ENCODE data around the gene UBE3C. TPM values are rescaled to one million over a fixed set of nuclear protein-coding genes. Genes with fewer than 3 reads are reported as not detected.

The UBE3C gene
- total and polyA plus RNA-seq, 7 experiments from 2014 or later: 21.3 to 64.6 (median 53.9) TPM

- no peak for ATAC-seq
- peaks cover 0 to 3% (median 0%) of the 10 kb centered on the region in 3 experiments for H3K36me3 ChIP-seq (ENCODE audit: control insufficient read depth in 2 of 3, insufficient read depth in 3 of 3, low read length in 3 of 3)
- Mint-ChIP-seq H3K27ac (peak overlapping the region; percentile 76 to 99 (median 93)), H3K4me1 (peaks cover 21 to 40% (median 37%) of the 10 kb centered on the region in 7 donors), H3K4me3 (peak overlapping the region; percentile 75 to 93 (median 80)), H3K27me3 (peaks cover 0 to 2% (median 0%) of the 10 kb centered on the region in 5 donors), H3K36me3 (peaks cover 0 to 16% (median 9%) of the 10 kb centered on the region in 5 donors), H3K9me3 (peaks cover 0 to 2% (median 0%) of the 10 kb centered on the region in 11 donors)
- H3K9me3 ChIP-seq (ENCODE audit: control insufficient read depth in 2 of 3, low read length in 3 of 3): no peaks in the 10 kb centered on the region
- H3K27ac ChIP-seq (ENCODE audit: low read depth, low read length): peak overlapping the region; percentile 88
- CTCF ChIA-PET: no interaction called here
- DNase-seq: no peak
- intact Hi-C loops (cut with micrococcal nuclease): loop anchor here (1.0 to 5.0 kb wide), 9 partner anchors 164 to 1841 kb away; partner anchors contain the start of genes LMBR1 (in 2 of the 2), RBM33 (in 2 of the 2), DNAJB6 (in 1 of the 2) and INSIG1 (in 1 of the 2)
- H3K4me1 ChIP-seq (ENCODE audit: control insufficient read depth in 2 of 2, insufficient read depth in 2 of 2, low read length in 2 of 2): peaks cover 35 to 38% of the 10 kb centered on the region in 2 donors
- POLR2A ChIA-PET: interaction anchor here (0.6 kb wide), 1 partner anchor 733 kb away, joined by 3 read pairs; no protein-coding TSS in a partner anchor
- peak overlapping the region; percentile 53 for H3K4me3 ChIP-seq (ENCODE audit: low read length)
- H3K27me3 ChIP-seq (ENCODE audit: control insufficient read depth in 2 of 2, insufficient read depth in 2 of 2, low read length in 2 of 2): no peaks in the 10 kb centered on the region
Measured at GRCh38 chr7:157138101-157138423, 664 bp upstream of the UBE3C start.

- Mint-ChIP-seq H3K4me1 (peaks cover 32 to 52% (median 49%) of the 10 kb centered on the region in 7 donors), H3K27ac (peak overlapping the region; percentile 32 to 93 (median 69)), H3K36me3 (peaks cover 4 to 28% (median 18%) of the 10 kb centered on the region in 5 donors), H3K4me3 (peak overlapping the region; percentile 77 to 91 (median 80)), H3K9me3 (peaks cover 0 to 2% (median 0%) of the 10 kb centered on the region in 11 donors), H3K27me3 (peaks cover 0 to 2% (median 0%) of the 10 kb centered on the region in 5 donors)
- ATAC-seq: peak; percentile 74
- Histone ChIP-seq H3K4me1 (ENCODE audit: control insufficient read depth in 2 of 2, insufficient read depth in 2 of 2, low read length in 2 of 2) (peaks cover 35 to 49% of the 10 kb centered on the region in 2 donors), H3K27me3 (ENCODE audit: control insufficient read depth in 2 of 2, insufficient read depth in 2 of 2, low read length in 2 of 2) (no peaks in the 10 kb centered on the region), H3K4me3 (ENCODE audit: low read length) (peak overlapping the region; percentile 82), H3K36me3 (ENCODE audit: control insufficient read depth in 2 of 3, insufficient read depth in 3 of 3, low read length in 3 of 3) (peaks cover 0 to 9% (median 0%) of the 10 kb centered on the region in 3 experiments), H3K27ac (ENCODE audit: low read depth, low read length) (peak overlapping the region; percentile 92), H3K9me3 (ENCODE audit: control insufficient read depth in 2 of 3, low read length in 3 of 3) (no peaks in the 10 kb centered on the region)
- DNase-seq: peak in 4 of 9 donors; percentile 16 to 73 (median 42)
- ChIA-PET CTCF (no interaction called here), POLR2A (no interaction called here)
- intact Hi-C loops (cut with micrococcal nuclease): loop anchor here (1.0 to 5.0 kb wide), 5 partner anchors 188 to 1497 kb away; partner anchors contain the start of genes RBM33 (in 2 of the 2) and NOM1 (in 1 of the 2)
Measured at GRCh38 chr7:157139111-157139809, 534 bp downstream of the UBE3C start.

DNA sequence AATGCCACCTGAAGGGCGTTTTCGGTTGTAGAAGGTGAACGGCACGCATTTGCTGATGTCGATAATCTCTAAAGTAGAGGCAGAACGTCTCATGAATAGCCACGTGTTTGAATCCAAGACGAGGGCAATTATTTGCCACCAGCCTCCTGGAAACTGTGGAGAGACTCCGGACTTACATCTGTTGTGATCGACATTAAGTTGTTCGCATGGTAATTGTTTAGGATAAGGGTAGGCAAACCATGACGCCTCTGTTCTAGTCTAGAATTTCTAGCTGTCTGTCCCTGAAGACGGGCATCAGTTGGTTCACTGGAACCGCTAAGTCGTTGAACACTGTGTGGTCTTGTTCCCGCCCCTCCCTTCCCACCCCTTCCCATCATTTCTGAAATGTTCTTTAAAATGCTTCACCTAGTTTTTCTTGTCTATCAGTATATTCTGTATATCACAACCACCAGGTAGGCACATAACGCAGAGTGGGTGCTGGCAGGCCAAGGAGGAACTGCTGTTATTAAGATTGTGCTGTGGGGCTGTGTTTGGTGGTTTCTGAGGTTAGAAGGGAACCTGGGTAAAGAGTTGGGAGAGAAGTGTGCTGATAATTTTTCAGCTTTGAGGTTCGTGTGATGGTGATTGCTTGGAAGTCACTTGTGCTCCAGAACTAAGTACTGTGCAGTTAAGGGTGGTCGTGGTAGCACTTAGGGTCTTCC, 1.2 kb downstream of the UBE3C start:
- DNase-seq (peak in 8 of 9 donors; percentile 10 to 56 (median 22)), ATAC-seq (no peak)
- H3K4me3 Mint-ChIP-seq: peak overlapping the region; percentile 77 to 91 (median 80)
- peaks cover 4 to 32% (median 21%) of the 10 kb centered on the region in 5 donors for H3K36me3 Mint-ChIP-seq
- peaks cover 0 to 9% (median 0%) of the 10 kb centered on the region in 3 experiments for H3K36me3 ChIP-seq (ENCODE audit: control insufficient read depth in 2 of 3, insufficient read depth in 3 of 3, low read length in 3 of 3)
- peaks cover 0 to 2% (median 0%) of the 10 kb centered on the region in 11 donors for H3K9me3 Mint-ChIP-seq
- peaks cover 35 to 49% of the 10 kb centered on the region in 2 donors for H3K4me1 ChIP-seq (ENCODE audit: control insufficient read depth in 2 of 2, insufficient read depth in 2 of 2, low read length in 2 of 2)
- intact Hi-C loops (cut with micrococcal nuclease): loop anchor here (1.0 to 10.0 kb wide), 8 partner anchors 189 to 1562 kb away; partner anchors contain the start of genes RBM33 (in 2 of the 2), NCAPG2 (in 1 of the 2), NOM1 (in 1 of the 2) and RNF32 (in 1 of the 2)
- ChIA-PET POLR2A (interaction anchor here (0.6 kb wide), 1 partner anchor 82 kb away, joined by 7 read pairs; no protein-coding TSS in a partner anchor), CTCF (no interaction called here)
- H3K9me3 ChIP-seq (ENCODE audit: control insufficient read depth in 2 of 3, low read length in 3 of 3): no peaks in the 10 kb centered on the region
- peak overlapping the region; percentile 92 for H3K27ac ChIP-seq (ENCODE audit: low read depth, low read length)
- H3K4me1 Mint-ChIP-seq: peaks cover 32 to 59% (median 56%) of the 10 kb centered on the region in 7 donors
- no peaks in the 10 kb centered on the region for H3K27me3 ChIP-seq (ENCODE audit: control insufficient read depth in 2 of 2, insufficient read depth in 2 of 2, low read length in 2 of 2)
- H3K27ac Mint-ChIP-seq: peak overlapping the region; percentile 32 to 93 (median 60)
- peak overlapping the region; percentile 82 for H3K4me3 ChIP-seq (ENCODE audit: low read length)
- H3K27me3 Mint-ChIP-seq: no peaks in the 10 kb centered on the region

DNA sequence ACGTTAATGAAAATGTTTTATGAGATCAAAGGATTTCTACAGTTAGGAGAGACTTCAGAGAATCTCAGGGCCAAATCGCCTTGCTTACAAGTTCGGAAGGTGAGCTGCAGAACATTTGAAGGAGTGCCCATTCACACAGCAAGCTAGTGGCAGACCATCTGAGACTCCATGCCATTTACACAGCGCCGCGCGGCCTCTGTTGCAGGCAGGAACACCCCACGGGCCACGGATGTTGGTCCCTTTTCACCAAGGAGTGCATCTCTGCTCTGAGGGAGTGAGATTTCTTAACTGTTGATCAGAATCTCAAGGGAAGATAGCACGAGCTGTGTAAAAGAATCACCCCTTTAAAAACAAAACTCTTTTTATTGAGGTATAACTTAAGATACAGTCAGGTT, 1.8 kb downstream of the UBE3C start:
- Histone ChIP-seq H3K27ac (ENCODE audit: low read depth, low read length) (peak overlapping the region; percentile 92), H3K27me3 (ENCODE audit: control insufficient read depth in 2 of 2, insufficient read depth in 2 of 2, low read length in 2 of 2) (no peaks in the 10 kb centered on the region), H3K36me3 (ENCODE audit: control insufficient read depth in 2 of 3, insufficient read depth in 3 of 3, low read length in 3 of 3) (peaks cover 0 to 9% (median 0%) of the 10 kb centered on the region in 3 experiments), H3K9me3 (ENCODE audit: control insufficient read depth in 2 of 3, low read length in 3 of 3) (no peaks in the 10 kb centered on the region), H3K4me3 (ENCODE audit: low read length) (peak overlapping the region; percentile 82), H3K4me1 (ENCODE audit: control insufficient read depth in 2 of 2, insufficient read depth in 2 of 2, low read length in 2 of 2) (peaks cover 35 to 49% of the 10 kb centered on the region in 2 donors)
- ATAC-seq: no peak
- no peaks in the 10 kb centered on the region for H3K27me3 Mint-ChIP-seq
- ChIA-PET POLR2A (interaction anchor here (0.5 kb wide), 1 partner anchor 21 kb away, joined by 3 read pairs; no protein-coding TSS in a partner anchor), CTCF (no interaction called here)
- peak overlapping the region; percentile 77 to 91 (median 80) for H3K4me3 Mint-ChIP-seq
- H3K27ac Mint-ChIP-seq: peak overlapping the region in 8 of 9 donors; percentile 32 to 93 (median 62)
- intact Hi-C loops (cut with micrococcal nuclease): loop anchor here (2.0 to 10.0 kb wide), 3 partner anchors 246 to 1562 kb away; partner anchors contain the start of genes NCAPG2 (in 1 of the 2) and RNF32 (in 1 of the 2)
- no peak for DNase-seq
- peaks cover 4 to 32% (median 22%) of the 10 kb centered on the region in 5 donors for H3K36me3 Mint-ChIP-seq
- H3K4me1 Mint-ChIP-seq: peaks cover 32 to 63% (median 60%) of the 10 kb centered on the region in 7 donors
- peaks cover 0 to 2% (median 0%) of the 10 kb centered on the region in 11 donors for H3K9me3 Mint-ChIP-seq

DNA sequence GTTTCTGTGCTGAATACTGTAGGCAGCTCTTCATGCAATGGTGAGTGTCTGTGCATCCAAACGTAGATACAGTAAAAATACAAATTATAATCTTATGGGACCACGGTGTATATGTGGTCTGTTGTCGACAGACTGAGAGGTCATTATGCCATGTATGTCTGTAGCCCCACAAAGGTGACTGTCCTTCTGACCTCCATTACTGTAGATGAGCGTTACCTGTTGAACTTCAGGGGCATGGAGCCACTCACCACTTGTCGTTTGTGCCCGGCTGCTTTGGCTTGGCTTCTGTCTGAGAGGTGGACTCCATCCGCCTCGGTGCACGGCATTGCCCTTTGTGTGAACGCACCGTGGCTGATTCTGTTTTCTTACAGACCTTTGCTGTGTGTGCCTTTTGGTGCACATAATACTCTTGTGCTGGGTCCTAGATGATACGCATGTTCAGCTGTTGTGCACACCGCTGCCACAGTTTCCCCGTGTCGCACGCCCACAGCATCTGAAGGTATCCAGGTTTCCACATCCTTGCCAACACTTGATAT, 2.9 kb downstream of the UBE3C start:
- peaks cover 4 to 38% (median 26%) of the 10 kb centered on the region in 5 donors for H3K36me3 Mint-ChIP-seq
- Histone ChIP-seq H3K36me3 (ENCODE audit: control insufficient read depth in 2 of 3, insufficient read depth in 3 of 3, low read length in 3 of 3) (peaks cover 0 to 9% (median 0%) of the 10 kb centered on the region in 3 experiments), H3K27me3 (ENCODE audit: control insufficient read depth in 2 of 2, insufficient read depth in 2 of 2, low read length in 2 of 2) (no peaks in the 10 kb centered on the region), H3K4me1 (ENCODE audit: control insufficient read depth in 2 of 2, insufficient read depth in 2 of 2, low read length in 2 of 2) (peaks cover 35 to 49% of the 10 kb centered on the region in 2 donors), H3K27ac (ENCODE audit: low read depth, low read length) (no peak overlapping the region), H3K9me3 (ENCODE audit: control insufficient read depth in 2 of 3, low read length in 3 of 3) (no peaks in the 10 kb centered on the region), H3K4me3 (ENCODE audit: low read length) (no peak overlapping the region)
- no peaks in the 10 kb centered on the region for H3K27me3 Mint-ChIP-seq
- POLR2A ChIA-PET: interaction anchor here (1.2 kb wide), 1 partner anchor 11 kb away, joined by 3 read pairs; no protein-coding TSS in a partner anchor
- peaks cover 37 to 72% (median 68%) of the 10 kb centered on the region in 7 donors for H3K4me1 Mint-ChIP-seq
- peak overlapping the region in 3 of 9 donors; percentile 27 to 78 (median 32) for H3K27ac Mint-ChIP-seq
- ATAC-seq (no peak), DNase-seq (peak in 1 of 9 donors; percentile 11)
- intact Hi-C loops (cut with micrococcal nuclease): loop anchor here (2.0 to 10.0 kb wide), 3 partner anchors 245 to 1561 kb away; partner anchors contain the start of genes NCAPG2 (in 1 of the 2) and RNF32 (in 1 of the 2)
- CTCF ChIA-PET: interaction anchor here (0.5 kb wide), 1 partner anchor 22 kb away, joined by 3 read pairs; no protein-coding TSS in a partner anchor
- peaks cover 0 to 1% (median 0%) of the 10 kb centered on the region in 11 donors for H3K9me3 Mint-ChIP-seq
- peak overlapping the region in 9 of 10 donors; percentile 34 to 89 (median 79) for H3K4me3 Mint-ChIP-seq
